IPS-18a (cell line): ENCODE measurements around the gene MGAT4A.

Experiments
- H3K27ac ChIP-seq: one replicate; pipeline ENCODE4 v1.5.1; 2013; ENCODE audit warnings: low read length
- H3K27me3 ChIP-seq: one replicate; pipeline ENCODE4 v1.6.1; 2013; ENCODE audit warnings: mild to moderate bottlenecking, low read length; ENCODE audit not compliant: control insufficient read depth, insufficient read depth
- H3K36me3 ChIP-seq: one replicate; pipeline ENCODE4 v1.6.1; 2013; ENCODE audit warnings: low read depth, low read length; ENCODE audit not compliant: control insufficient read depth
- H3K4me1 ChIP-seq: one replicate; pipeline ENCODE4 v1.6.1; 2013; ENCODE audit warnings: low read depth, low read length; ENCODE audit not compliant: control insufficient read depth
- H3K4me3 ChIP-seq: one replicate; pipeline ENCODE4 v1.5.1; 2013; ENCODE audit warnings: low read length
- H3K9ac ChIP-seq: one replicate; pipeline ENCODE4 v1.6.1; 2013; ENCODE audit warnings: mild to moderate bottlenecking, low read length, moderate library complexity
- H3K9me3 ChIP-seq: one replicate; pipeline ENCODE4 v1.6.1; 2013; ENCODE audit warnings: low read depth, low read length; ENCODE audit not compliant: control insufficient read depth

The MGAT4A gene

DNA sequence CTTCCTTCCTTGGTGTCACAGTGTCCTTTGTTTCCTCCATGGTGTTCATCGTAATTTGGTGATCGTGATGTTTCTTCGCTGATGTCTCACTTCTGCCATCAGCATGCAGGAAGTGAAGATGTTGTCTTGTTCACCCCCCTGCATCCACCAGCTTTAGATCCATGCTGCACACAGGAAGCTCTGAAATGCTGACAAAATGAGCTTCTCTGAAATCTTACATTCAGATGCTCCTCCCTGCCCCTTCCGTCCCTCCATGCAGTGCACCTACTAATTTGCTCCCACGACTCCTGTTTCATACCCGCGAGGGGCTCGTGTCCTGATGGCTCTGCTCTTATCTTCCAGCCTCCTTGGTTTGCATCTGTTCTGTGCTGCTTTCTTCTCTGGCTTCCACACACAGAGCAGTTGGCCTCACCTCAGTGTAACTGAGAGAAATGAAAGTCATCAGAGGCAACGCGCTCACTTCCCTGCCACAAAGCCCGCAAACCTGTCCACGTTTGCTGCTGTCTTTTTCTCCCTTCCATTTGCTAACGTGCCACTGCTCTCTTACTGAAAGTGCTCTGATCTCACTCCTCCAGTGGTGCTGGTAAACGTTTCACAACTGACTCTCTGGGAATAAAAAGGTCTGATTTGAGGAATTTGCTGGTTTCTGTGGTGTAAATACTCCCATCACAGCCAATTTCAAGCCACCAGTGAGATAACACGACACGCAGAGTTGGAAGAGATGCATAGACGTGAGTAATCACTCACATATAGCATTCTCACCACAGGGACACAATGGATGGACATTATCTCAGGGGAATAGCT lies 41.0 kb upstream of the MGAT4A start:
- Histone ChIP-seq H3K4me3 (no peak overlapping the region), H3K27me3 (no peaks in the 10 kb centered on the region), H3K4me1 (peaks cover 9% of the 10 kb centered on the region), H3K36me3 (no peaks in the 10 kb centered on the region), H3K9me3 (no peaks in the 10 kb centered on the region), H3K9ac (no peak overlapping the region), H3K27ac (no peak overlapping the region)

DNA sequence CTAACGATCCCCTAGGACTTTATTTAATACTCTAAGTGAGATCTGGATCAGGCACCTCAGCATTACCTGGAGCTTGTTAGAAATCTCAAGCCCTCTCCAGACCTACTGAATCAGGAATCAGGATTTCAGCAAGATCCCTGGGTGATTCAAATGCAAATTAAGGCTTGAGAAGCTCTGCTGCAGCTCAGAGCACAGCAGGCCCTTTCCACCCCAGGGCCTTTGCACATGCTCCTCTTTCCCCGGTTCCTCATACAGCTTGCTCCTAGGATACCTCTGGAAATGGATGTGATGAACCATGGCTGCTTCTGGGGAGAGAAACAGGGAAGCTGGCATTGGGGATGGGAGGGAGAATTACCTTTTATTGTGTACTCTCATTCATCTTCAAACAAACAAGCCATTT lies 40.3 kb upstream of the MGAT4A start:
- no peaks in the 10 kb centered on the region for H3K27me3 ChIP-seq
- H3K9ac ChIP-seq, result no peak overlapping the region
- H3K27ac ChIP-seq, result no peak overlapping the region

DNA sequence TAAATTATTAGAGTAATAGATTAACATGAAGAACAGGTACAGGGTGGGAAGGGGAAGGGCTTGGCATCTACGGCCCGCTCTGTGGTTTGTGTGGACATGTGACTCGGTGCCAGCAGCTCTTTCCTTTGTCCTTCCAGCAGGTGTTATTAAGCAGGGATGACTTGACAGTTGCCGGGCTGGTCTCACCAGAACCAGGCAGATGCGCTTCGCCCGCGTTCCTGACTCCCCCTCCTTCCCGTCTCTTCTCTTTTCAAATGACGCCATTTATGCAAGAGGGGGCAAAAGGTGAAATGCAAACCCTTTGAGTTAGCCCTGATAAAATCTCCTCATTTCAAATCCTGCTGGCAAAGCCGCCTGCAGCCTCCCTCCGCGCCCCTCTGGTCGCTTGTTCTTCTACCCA lies 38.9 kb upstream of the MGAT4A start:
- H3K9me3 ChIP-seq, result no peaks in the 10 kb centered on the region
- H3K4me1 ChIP-seq, result peaks cover 9% of the 10 kb centered on the region
- H3K27me3 ChIP-seq, result no peaks in the 10 kb centered on the region
- H3K36me3 ChIP-seq, result no peaks in the 10 kb centered on the region
- no peak overlapping the region for H3K9ac ChIP-seq
- H3K4me3 ChIP-seq, result no peak overlapping the region
- no peak overlapping the region for H3K27ac ChIP-seq

More for the DNA sequence above, 40.3 kb upstream of the MGAT4A start:
- Histone ChIP-seq H3K9me3 (no peaks in the 10 kb centered on the region), H3K36me3 (no peaks in the 10 kb centered on the region), H3K4me1 (peaks cover 9% of the 10 kb centered on the region), H3K4me3 (no peak overlapping the region)

DNA sequence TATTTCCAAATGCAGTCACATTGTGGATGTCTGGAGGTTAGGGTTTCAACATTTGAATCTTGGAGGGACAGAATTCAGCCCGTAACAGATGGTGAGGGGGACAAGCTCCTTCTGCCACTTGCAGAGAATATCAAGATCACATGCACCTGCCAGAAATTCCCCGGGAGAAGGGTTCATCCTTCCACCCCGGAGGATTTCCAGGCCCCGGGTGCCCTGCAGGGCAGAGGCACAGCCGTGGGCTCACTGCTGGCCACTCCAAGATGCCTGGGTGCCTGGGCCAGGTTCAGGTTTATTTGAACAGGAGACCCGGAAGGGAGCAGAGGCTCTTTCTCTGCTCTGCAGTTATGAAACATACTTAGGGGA lies 38.2 kb upstream of the MGAT4A start:
- H3K27ac ChIP-seq, result no peak overlapping the region
- H3K27me3 ChIP-seq, result no peaks in the 10 kb centered on the region

GRCh38 chr2:98768384-98769113 lies 37.6 kb upstream of the MGAT4A start:
- no peak overlapping the region for H3K4me3 ChIP-seq
- no peak overlapping the region for H3K27ac ChIP-seq
- H3K4me1 ChIP-seq, result peaks cover under 1% of the 10 kb centered on the region
- H3K9ac ChIP-seq, result no peak overlapping the region
- no peaks in the 10 kb centered on the region for H3K36me3 ChIP-seq
- H3K27me3 ChIP-seq, result no peaks in the 10 kb centered on the region
- no peaks in the 10 kb centered on the region for H3K9me3 ChIP-seq

More for the DNA sequence above, 38.2 kb upstream of the MGAT4A start:
- Histone ChIP-seq H3K9me3 (no peaks in the 10 kb centered on the region), H3K9ac (no peak overlapping the region), H3K4me3 (no peak overlapping the region), H3K4me1 (peaks cover 6% of the 10 kb centered on the region), H3K36me3 (no peaks in the 10 kb centered on the region)

DNA sequence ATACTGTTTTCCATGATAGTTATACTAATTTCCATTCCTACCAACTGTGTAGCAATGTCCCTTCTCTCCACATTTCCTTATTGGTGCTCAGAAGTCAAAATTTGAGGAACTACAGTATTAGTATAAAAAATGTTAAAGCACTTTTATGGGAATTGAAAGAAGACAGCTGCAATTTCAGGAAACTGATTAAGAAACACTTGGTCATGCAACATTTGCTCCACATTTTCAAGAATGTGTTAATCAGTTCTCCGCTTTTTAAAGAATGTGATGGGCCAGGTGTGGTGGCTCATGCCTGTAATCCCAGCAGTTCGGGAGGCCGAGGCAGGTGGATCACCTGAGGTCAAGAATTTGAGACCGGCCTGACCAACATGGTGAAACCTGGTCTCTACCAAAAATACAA lies 33.6 kb upstream of the MGAT4A start:
- H3K4me1 ChIP-seq, result no peaks in the 10 kb centered on the region
- H3K9me3 ChIP-seq, result no peaks in the 10 kb centered on the region
- no peaks in the 10 kb centered on the region for H3K36me3 ChIP-seq
- no peak overlapping the region for H3K4me3 ChIP-seq
- no peak overlapping the region for H3K9ac ChIP-seq
- H3K27me3 ChIP-seq, result no peaks in the 10 kb centered on the region
- no peak overlapping the region for H3K27ac ChIP-seq

DNA sequence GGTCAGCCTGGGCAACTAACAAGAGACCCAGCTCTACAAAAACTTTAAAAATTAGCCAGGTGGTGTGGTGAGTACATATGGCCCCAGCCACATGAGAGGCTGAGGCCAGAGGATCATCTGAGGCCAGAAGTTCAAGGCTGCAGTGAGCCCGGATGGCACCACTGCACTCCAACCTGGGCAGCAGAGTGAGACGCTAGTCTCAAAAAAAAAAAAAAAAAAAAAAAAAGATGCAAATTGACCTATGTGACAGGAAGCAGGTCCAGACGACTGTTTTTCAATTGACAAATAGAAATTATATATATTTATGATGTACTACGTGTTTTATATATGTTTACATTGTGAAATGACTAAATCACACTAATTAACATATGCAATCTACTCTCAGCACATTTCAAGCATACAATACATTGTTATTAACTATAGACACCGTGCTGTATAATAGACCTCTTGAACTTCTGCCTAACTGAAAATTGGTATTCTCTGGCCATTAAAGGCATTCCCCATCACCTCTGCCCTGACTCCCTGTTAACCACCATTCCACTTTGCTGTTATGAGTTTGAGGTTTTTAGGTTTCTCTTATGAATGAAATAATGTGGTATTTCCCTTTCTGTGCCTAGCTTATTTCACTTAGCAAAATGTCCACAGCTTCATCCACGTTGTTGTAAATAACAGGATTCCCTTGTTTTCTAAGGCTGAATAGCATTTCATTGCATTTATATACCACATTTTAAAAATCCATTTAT lies 32.4 kb upstream of the MGAT4A start:
- Histone ChIP-seq H3K27ac (no peak overlapping the region), H3K27me3 (no peaks in the 10 kb centered on the region), H3K9me3 (no peaks in the 10 kb centered on the region), H3K9ac (no peak overlapping the region), H3K4me1 (no peaks in the 10 kb centered on the region), H3K4me3 (no peak overlapping the region), H3K36me3 (no peaks in the 10 kb centered on the region)

DNA sequence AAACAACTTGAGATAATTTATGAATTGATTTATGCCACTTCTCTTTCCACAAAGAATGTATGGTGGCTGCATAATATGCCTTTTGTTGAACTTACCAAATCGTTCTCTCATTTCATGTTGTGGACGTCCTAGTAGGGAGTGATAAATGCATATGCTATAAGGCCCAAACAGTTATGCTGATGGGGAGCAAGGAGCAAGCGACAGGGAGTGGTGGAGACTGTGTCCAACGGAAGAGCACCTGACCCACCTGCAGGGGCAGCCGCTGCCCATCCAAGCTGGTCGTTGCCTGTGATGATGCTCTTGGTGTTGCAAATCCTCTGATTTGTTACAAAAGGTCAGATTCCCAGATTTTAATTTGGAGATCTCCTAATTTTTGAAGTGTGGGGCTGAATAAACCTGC lies 31.0 kb upstream of the MGAT4A start:
- no peak overlapping the region for H3K9ac ChIP-seq
- H3K27me3 ChIP-seq, result no peaks in the 10 kb centered on the region
- H3K27ac ChIP-seq, result no peak overlapping the region
- no peaks in the 10 kb centered on the region for H3K4me1 ChIP-seq
- H3K4me3 ChIP-seq, result no peak overlapping the region
- H3K36me3 ChIP-seq, result no peaks in the 10 kb centered on the region
- no peaks in the 10 kb centered on the region for H3K9me3 ChIP-seq

- no peak overlapping the region for H3K27ac ChIP-seq
- H3K9me3 ChIP-seq, result no peaks in the 10 kb centered on the region
- H3K4me3 ChIP-seq, result no peak overlapping the region
- H3K9ac ChIP-seq, result no peak overlapping the region
- H3K27me3 ChIP-seq, result no peaks in the 10 kb centered on the region
- H3K4me1 ChIP-seq, result no peaks in the 10 kb centered on the region
- H3K36me3 ChIP-seq, result no peaks in the 10 kb centered on the region
These were observed 30.4 kb upstream of the MGAT4A start for GRCh38 chr2:98761267-98761781.

DNA sequence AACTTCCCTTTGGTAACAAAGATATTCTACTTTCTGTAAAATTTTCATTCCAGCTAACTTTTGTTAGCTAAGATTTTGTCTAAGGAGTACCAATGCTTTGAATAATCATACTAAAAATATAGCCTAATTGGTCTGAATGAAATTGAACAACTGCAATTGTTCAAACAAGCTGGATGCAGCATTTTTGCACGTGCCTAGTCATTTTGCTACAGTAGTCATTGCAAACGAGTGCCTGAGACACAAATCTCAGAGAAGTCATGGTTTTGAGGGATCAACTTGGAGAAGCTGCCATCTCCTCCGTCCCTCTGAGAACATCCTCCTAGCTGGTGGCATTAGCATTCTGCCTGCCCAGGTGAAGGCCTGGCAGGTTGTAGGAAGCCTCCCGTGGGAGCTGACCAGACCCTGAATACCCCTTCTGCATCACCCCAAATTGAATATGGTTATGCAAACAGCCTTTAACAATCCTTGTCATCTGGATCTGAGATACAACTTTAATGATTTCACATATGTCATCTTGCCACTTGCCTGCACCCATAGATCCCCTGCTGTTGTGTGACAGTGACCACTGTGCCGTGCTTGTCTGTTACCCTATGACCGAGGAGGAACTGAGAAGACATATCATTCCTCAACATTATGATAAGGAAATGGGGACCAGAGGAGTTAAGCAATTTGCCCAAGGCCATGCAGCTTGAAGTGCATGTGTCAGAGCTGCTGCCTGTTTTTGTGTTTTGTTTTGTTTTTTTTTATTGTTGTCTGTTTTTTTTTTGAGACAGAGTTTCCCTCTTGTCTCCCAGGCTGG lies 29.1 kb upstream of the MGAT4A start:
- no peaks in the 10 kb centered on the region for H3K4me1 ChIP-seq
- no peak overlapping the region for H3K27ac ChIP-seq

DNA sequence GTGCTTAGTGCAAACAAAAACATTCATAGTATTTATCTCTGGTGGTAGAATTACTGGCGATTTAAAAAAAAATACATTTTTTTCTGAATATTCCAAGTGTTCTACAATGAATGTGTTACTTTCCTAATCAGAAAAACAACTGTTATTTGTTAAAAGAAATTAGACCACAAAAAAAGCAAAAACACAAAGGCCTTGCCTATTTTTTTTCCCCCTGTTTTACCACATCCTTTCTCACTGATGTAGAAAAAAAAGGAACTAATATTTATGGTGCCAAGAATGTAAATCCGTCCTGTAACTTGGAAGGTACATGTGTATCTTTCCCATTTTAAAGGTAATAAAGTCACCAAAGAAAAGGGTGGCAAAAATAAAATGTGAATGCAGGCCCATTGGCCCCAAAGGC lies 28.4 kb upstream of the MGAT4A start:
- H3K27ac ChIP-seq, result no peak overlapping the region
- no peaks in the 10 kb centered on the region for H3K9me3 ChIP-seq
- no peaks in the 10 kb centered on the region for H3K36me3 ChIP-seq
- no peak overlapping the region for H3K4me3 ChIP-seq
- H3K27me3 ChIP-seq, result no peaks in the 10 kb centered on the region
- no peak overlapping the region for H3K9ac ChIP-seq
- H3K4me1 ChIP-seq, result no peaks in the 10 kb centered on the region

More for the DNA sequence above, 29.1 kb upstream of the MGAT4A start:
- no peaks in the 10 kb centered on the region for H3K36me3 ChIP-seq
- H3K9ac ChIP-seq, result no peak overlapping the region
- H3K27me3 ChIP-seq, result no peaks in the 10 kb centered on the region
- no peak overlapping the region for H3K4me3 ChIP-seq
- no peaks in the 10 kb centered on the region for H3K9me3 ChIP-seq
